Heart right ventricle (tissue), 16 donors: ENCODE results near the gene UBL7. TPM values are rescaled to one million over a fixed set of nuclear protein-coding genes. Genes with fewer than 3 reads are reported as not detected.

Experiments
- ATAC-seq, 8 donors: fragments of 200-7000 bp; cut with Tn5 transposase; one replicate each; pipeline ENCODE4 v1.9.1; 2020; ENCODE audit warnings: mild to moderate bottlenecking in 8 of 8, moderate library complexity in 8 of 8, moderate number of reproducible peaks in 1 of 8
- DNase-seq, 2 donors: peaks; one replicate each; pipeline ENCODE4 v3.0.0-alpha.2; 2020
- H3K27ac ChIP-seq, 10 donors: fragments of 200-600 bp; sonication (generic) in 2 of 10; one replicate each; pipeline versions ENCODE4 v1.5.0 to v1.8.0; 2020 to 2022; ENCODE audit warnings: mild to moderate bottlenecking in 3 of 10
- H3K27me3 ChIP-seq, 7 donors: fragments of 200-600 bp; one replicate each; pipeline ENCODE4 v1.8.0; 2021 to 2022; ENCODE audit warnings: mild to moderate bottlenecking in 2 of 7
- H3K36me3 ChIP-seq, 9 donors: fragments of 200-600 bp; sonication (generic) in 1 of 9; one replicate each; pipeline versions ENCODE4 v1.5.0 to v1.8.0; 2020 to 2022; ENCODE audit warnings: mild to moderate bottlenecking in 2 of 9
- H3K4me1 ChIP-seq, 9 donors: fragments of 200-600 bp; sonication (generic) in 1 of 9; one replicate each; pipeline versions ENCODE4 v1.5.0 to v1.8.0; 2020 to 2022; ENCODE audit warnings: mild to moderate bottlenecking in 4 of 9
- H3K4me3 ChIP-seq, 10 donors: fragments of 200-600 bp; sonication (generic) in 2 of 10; one replicate each; pipeline versions ENCODE4 v1.5.0 to v1.8.0; 2020 to 2022; ENCODE audit warnings: mild to moderate bottlenecking in 7 of 10, moderate library complexity in 2 of 10
- H3K9me3 ChIP-seq, 11 donors: fragments of 200-600 bp in 10 of 11; sonication (generic) in 2 of 11; one replicate each; pipeline versions ENCODE4 v1.5.0 to v1.8.0; 2013 to 2022; ENCODE audit warnings: mild to moderate bottlenecking in 2 of 11, control low read depth in 1 of 11, moderate library complexity in 1 of 11
- CTCF ChIP-seq, 9 donors: fragments of 200-600 bp; sonication (generic) in 2 of 9; IDR thresholded peaks; one replicate each; pipeline versions ENCODE4 v1.5.0 to v1.8.0; 2021 to 2022; ENCODE audit warnings: antibody characterized with exemption in 9 of 9, mild to moderate bottlenecking in 5 of 9, moderate library complexity in 1 of 9
- WGBS, 2 donors: extraction: QIAGEN DNeasy Blood & Tissue Kit; methylation state at CpG; one replicate each; pipeline ENCODE4 v1.1.7; 2013; ENCODE audit warnings: inconsistent platforms in 1 of 2; 5-methylcytosine and 5-hydroxymethylcytosine counted together
- intact Hi-C, 10 donors: fragments of 100-400 bp; cut with DNase I; formaldehyde crosslinking; loops; one replicate each; pipeline versions ENCODE4 v1.11.1 to v1.14.2; 2022
- polyA plus RNA-seq, 2 donors: library from polyadenylated mRNA; stranded (reverse); fragments of 200-250 nt; gene quantifications; one replicate each; pipeline ENCODE4 v1.2.3, GENCODE V29; 2013
- total RNA-seq, 10 donors: library from RNA; stranded (reverse); fragmentation: NEBNext Ultra II Directional in 3 of 10; extraction: Animal tissue kit (Norgen Biotek cat#: 25700) in 3 of 10; gene quantifications; one replicate each; pipeline versions ENCODE4 v1.2.1 to v1.2.4, GENCODE V29; 2021 to 2023
- donor health status: Arrhythmogenic right ventricular cardiomyopathy.
- donor health status: ischemic (EF 13 %, LVEDD 7.1; RV severe dilation, severe dysfunction).
- donor health status: healthy with polysubstance abuse.
- donor health status: DM: no; HTN: yes; CAD: no.
- donor health status: DM: no; HTN: no; CAD: no.
- donor health status: ischemic (EF 25% LVEDD 6.9; RV normal size, moderate dysfunction).
- donor health status: ischemic (EF 25% LVEDD 5.7; RV mildly dilated, moderate dysfunction).
- donor health status: healthy.
- donor health status: DM: yes; HTN: yes; CAD: no.
- donor health status: Ischemic cardiomyopathy.
- donor health status: ischemic (EF 35%, LVEDD 5.7; RV mildly dilated, moderate dysfunction).
- donor health status: nonischemic (EF 11% LVEDD 7.7; RV severe dilation, severe dysfunction).
- donor health status: DM: yes; HTN: yes; CAD: no.
- donor health status: PGD.
- donor health status: ischemic (EF 29% LVEDD 5.4; RV normal size, mild dysfunction).
- donor health status: nonischemic (EF 23%, LVEDD 6.1; RV moderate dilation, normal function).

Gene UBL7
- total and polyA plus RNA-seq, 12 donors: 47.0 to 56.6 (median 52.1) TPM

GRCh38 chr15:74470631-74471395 lies 9.9 kb upstream of the UBL7 start:
- Histone ChIP-seq H3K4me3 (no peak overlapping the region), H3K36me3 (peaks cover 0 to 23% (median 0%) of the 10 kb centered on the region in 9 donors), H3K4me1 (no peaks in the 10 kb centered on the region), H3K9me3 (no peaks in the 10 kb centered on the region), H3K27me3 (no peaks in the 10 kb centered on the region), H3K27ac (no peak overlapping the region)
- TF ChIP-seq CTCF (IDR thresholded peaks at IDR 0.05): no peak
- intact Hi-C loops: loop anchor here in 2 of 10 donors (2.0 to 10.0 kb wide), 2 partner anchors 22 to 64 kb away; no protein-coding TSS in a partner anchor
- WGBS, 2 donors: 91 to 97% methylated on average over 12 of the region's 12 CpGs
- DNase-seq: no peak
- no peak for ATAC-seq

DNA sequence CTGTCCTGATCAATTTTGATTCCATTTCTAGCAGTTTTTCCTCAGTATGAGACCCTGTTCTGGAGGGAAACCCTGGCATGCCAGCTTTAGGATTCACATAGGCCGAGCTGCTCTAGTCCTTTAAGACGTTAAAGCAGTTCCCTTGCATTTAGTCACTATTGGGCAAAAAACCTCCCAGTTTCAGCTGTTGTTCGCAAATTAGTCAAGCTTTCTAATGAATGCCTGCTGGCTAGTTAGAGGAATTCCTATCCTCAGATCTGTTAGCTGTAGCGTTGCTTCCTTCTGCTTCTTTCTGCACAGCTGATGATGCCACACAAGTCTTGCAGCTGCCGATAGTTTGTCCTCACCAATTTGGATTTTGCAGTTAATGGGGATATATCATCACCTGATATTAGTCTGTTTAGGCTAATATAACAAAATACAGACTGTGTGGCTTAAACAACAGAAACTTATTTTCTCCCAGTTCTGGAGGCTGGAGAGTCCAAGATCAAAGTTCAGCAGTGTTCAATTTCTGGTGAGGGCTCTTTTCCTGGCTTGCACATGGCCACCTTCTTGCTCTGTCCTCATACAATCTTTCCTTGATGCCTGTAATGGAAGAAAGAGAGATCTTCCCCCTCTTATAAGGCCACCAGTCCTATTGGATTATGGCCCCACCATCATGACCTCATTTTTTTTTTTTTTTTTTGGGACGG lies 7.5 kb upstream of the UBL7 start:
- Histone ChIP-seq H3K27ac (no peak overlapping the region), H3K9me3 (peaks cover 0 to 6% (median 0%) of the 10 kb centered on the region in 11 donors), H3K4me3 (no peak overlapping the region), H3K36me3 (peaks cover 0 to 27% (median 0%) of the 10 kb centered on the region in 9 donors), H3K4me1 (no peaks in the 10 kb centered on the region), H3K27me3 (no peaks in the 10 kb centered on the region)
- WGBS, 2 donors: 94 to 97% methylated on average over 6 of the region's 6 CpGs
- no peak for TF ChIP-seq CTCF (IDR thresholded peaks at IDR 0.05)
- DNase-seq (no peak), ATAC-seq (no peak)
- intact Hi-C loops: loop anchor here in 3 of 10 donors (10.0 kb wide), 2 partner anchors 66 to 146 kb away; partner anchors contain the start of gene CLK3 (in 2 of the 3)

- TF ChIP-seq CTCF (IDR thresholded peaks at IDR 0.05): no peak
- no peak overlapping the region for H3K27ac ChIP-seq
- ATAC-seq (no peak), DNase-seq (no peak)
- H3K27me3 ChIP-seq: no peaks in the 10 kb centered on the region
- H3K4me1 ChIP-seq: peaks cover 0 to 14% (median 7%) of the 10 kb centered on the region in 9 donors
- peaks cover 0 to 6% (median 0%) of the 10 kb centered on the region in 11 donors for H3K9me3 ChIP-seq
- WGBS, 2 donors: 94 to 98% methylated on average over 1 of the region's 1 CpG
- peaks cover 0 to 16% (median 0%) of the 10 kb centered on the region in 9 donors for H3K36me3 ChIP-seq
- intact Hi-C loops: loop anchor here in 3 of 10 donors (10.0 kb wide), 2 partner anchors 68 to 148 kb away; partner anchors contain the start of gene CLK3 (in 2 of the 3)
- no peak overlapping the region for H3K4me3 ChIP-seq
These were observed 5.6 kb upstream of the UBL7 start for GRCh38 chr15:74466570-74466969.

- WGBS, 2 donors: 96% methylated on average over 2 of the region's 2 CpGs
- H3K27ac ChIP-seq: no peak overlapping the region
These were observed 3.9 kb upstream of the UBL7 start for GRCh38 chr15:74464897-74465296.

More at GRCh38 chr15:74464897-74465296, 3.9 kb upstream of the UBL7 start:
- DNase-seq (no peak), ATAC-seq (no peak)
- no peaks in the 10 kb centered on the region for H3K27me3 ChIP-seq
- peaks cover 0 to 16% (median 0%) of the 10 kb centered on the region in 9 donors for H3K36me3 ChIP-seq
- TF ChIP-seq CTCF (IDR thresholded peaks at IDR 0.05): no peak
- intact Hi-C loops: loop anchor here in 6 of 10 donors (5.0 to 10.0 kb wide), 5 partner anchors 70 to 152 kb away; partner anchors contain the start of genes ARID3B (in 3 of the 6) and CLK3 (in 3 of the 6)
- H3K4me1 ChIP-seq: peaks cover 0 to 25% (median 16%) of the 10 kb centered on the region in 9 donors
- peaks cover 0 to 6% (median 0%) of the 10 kb centered on the region in 11 donors for H3K9me3 ChIP-seq
- no peak overlapping the region for H3K4me3 ChIP-seq
